ENCODE results near the gene PHYH. TPM values are rescaled to one million over a fixed set of nuclear protein-coding genes. Genes with fewer than 3 reads are reported as not detected.
"Not testable (repeated sequence)": the region's sequence is repeated elsewhere in the genome, so short reads cannot be mapped to it uniquely, and the experiment has no call there.

PHYH gene
- total RNA-seq, 1 donor from 2014 or later, result 20.0 TPM

DNA sequence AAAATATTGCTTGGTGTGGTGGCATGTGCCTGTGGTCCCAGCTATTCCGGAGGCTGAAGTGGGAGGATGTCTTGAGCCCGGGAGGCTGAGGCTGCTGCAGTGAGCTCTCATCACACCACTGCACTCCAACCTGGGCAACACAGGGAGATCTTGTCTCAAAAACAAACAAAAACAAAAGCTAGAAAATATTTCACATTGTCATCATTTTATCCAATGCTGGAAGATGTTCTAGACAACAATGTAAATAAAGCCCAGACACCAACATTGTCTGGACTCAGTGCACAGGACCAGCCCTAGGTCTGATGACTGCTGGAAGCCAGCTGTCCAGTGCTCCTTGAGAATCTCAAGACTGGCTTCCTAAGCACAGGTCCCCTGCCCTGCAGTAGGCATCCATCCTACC, 34.7 kb upstream of the PHYH start:
- TF ChIP-seq, protein P1, sequence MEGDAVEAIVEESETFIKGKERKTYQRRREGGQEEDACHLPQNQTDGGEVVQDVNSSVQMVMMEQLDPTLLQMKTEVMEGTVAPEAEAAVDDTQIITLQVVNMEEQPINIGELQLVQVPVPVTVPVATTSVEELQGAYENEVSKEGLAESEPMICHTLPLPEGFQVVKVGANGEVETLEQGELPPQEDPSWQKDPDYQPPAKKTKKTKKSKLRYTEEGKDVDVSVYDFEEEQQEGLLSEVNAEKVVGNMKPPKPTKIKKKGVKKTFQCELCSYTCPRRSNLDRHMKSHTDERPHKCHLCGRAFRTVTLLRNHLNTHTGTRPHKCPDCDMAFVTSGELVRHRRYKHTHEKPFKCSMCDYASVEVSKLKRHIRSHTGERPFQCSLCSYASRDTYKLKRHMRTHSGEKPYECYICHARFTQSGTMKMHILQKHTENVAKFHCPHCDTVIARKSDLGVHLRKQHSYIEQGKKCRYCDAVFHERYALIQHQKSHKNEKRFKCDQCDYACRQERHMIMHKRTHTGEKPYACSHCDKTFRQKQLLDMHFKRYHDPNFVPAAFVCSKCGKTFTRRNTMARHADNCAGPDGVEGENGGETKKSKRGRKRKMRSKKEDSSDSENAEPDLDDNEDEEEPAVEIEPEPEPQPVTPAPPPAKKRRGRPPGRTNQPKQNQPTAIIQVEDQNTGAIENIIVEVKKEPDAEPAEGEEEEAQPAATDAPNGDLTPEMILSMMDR (conservative IDR thresholded peaks at IDR 0.05; ENCODE audit: low read depth, low read length), result no peak
- DNase-seq (ENCODE audit: low read depth), result no peak
- no peak overlapping the region for H3K4me3 ChIP-seq (ENCODE audit: low read depth, low read length)

DNA sequence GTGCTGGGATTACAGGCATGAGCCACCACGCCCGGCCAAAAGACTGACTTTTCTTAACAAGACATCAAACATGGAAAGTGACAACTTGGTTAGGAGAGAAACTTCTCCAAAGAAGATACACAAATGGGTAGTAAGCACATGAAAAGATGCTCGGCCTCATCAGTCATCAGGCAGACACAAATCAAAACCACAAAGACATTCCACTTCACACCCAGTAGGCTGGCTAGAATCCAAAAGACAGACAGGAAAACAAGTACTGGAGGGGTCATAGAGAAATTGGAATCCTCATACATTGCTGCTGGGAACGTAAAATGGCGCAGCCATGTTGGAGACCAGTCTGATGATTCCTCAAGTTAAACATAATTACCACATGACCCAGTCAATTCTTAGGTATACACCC, 31.8 kb upstream of the PHYH start:
- TF ChIP-seq, protein P1 (conservative IDR thresholded peaks at IDR 0.05; ENCODE audit: low read depth, low read length), result no peak
- DNase-seq (ENCODE audit: low read depth), result no peak
- no peak overlapping the region for H3K4me3 ChIP-seq (ENCODE audit: low read depth, low read length)

DNA sequence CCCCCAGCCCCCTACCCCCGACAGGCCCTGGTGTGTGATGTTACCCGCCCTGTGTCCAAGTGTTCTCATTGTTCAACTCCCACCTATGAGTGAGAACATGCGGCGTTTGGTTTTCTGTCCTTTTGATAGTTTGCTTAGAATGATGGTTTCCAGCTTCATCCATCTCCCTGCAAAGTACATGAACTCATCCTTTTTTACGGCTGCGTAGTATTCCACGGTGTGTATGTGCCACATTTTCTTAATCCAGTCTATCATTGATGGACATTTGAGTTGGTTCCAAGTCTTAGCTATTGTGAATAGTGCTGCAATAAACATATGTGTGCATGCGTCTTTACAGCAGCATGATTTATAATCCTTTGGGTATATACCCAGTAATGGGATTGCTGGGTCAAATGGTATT, 31.1 kb upstream of the PHYH start:
- DNase-seq (ENCODE audit: low read depth); H3K4me3 ChIP-seq (ENCODE audit: low read depth, low read length): not testable (repeated sequence)

DNA sequence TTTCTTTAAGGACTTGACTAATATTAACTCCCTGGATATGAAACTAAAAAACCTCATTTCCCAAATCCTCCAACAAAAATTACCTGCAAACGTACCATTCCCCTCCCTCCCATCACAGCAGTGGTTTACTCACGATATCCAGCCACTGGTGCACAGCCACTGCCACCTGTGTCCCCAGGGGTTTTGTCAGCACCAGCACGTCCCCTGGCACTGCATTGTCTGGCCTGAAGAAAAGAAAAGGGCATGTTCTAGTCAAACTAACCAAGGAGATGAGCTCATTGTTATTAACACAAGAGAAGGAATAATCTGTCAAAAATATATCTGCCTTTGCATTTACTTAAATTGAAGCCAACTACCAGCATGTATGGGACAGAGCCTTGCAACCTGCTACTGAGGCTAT, 29.7 kb upstream of the PHYH start:
- TF ChIP-seq, protein P1 (conservative IDR thresholded peaks at IDR 0.05; ENCODE audit: low read depth, low read length), result no peak
- no peak for DNase-seq (ENCODE audit: low read depth)
- no peak overlapping the region for H3K4me3 ChIP-seq (ENCODE audit: low read depth, low read length)

DNA sequence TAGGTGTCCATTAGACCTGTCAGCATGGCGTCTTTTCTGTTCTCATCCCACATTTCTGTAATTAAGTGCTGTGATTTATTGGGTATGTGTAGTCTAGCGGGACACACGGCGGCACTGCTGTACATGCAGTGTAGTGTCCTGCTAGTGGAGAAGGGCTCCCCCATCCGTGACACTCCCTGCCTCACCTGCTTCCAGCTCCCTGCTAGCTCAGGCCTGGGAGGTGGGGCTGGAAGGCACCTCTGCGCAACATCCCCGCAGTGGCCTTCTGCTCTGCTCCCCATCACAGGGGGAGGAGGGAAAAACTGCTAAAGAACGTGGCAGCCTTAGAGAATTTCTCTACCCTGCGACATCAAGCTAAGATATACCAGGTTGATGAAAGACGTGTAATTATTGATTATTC, 28.7 kb upstream of the PHYH start:
- TF ChIP-seq, protein P1 (conservative IDR thresholded peaks at IDR 0.05; ENCODE audit: low read depth, low read length), result no peak

DNA sequence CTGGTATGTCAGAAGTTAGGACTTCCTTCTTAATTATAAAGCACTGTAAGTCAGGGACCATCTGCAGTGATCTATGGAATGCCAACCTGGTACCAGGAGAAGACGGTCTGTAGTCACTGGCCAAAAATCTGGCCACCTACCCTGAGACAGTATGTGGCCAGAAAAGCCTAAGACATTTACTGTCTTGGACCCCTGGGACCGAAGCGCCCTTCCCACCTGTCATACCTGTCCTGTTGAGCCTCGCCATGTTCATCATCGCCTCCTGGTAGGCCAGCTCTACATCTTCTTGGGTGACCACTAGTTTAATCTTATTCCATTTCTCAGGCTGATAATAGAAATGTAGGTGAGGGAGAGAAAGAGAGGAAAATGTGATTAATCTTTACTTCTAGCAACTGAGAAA, 28.3 kb upstream of the PHYH start:
- no peak for DNase-seq (ENCODE audit: low read depth)
- H3K4me3 ChIP-seq (ENCODE audit: low read depth, low read length), result no peak overlapping the region
- TF ChIP-seq, protein P1 (conservative IDR thresholded peaks at IDR 0.05; ENCODE audit: low read depth, low read length), result no peak

More for the DNA sequence above, 28.7 kb upstream of the PHYH start:
- DNase-seq (ENCODE audit: low read depth), result no peak
- no peak overlapping the region for H3K4me3 ChIP-seq (ENCODE audit: low read depth, low read length)

DNA sequence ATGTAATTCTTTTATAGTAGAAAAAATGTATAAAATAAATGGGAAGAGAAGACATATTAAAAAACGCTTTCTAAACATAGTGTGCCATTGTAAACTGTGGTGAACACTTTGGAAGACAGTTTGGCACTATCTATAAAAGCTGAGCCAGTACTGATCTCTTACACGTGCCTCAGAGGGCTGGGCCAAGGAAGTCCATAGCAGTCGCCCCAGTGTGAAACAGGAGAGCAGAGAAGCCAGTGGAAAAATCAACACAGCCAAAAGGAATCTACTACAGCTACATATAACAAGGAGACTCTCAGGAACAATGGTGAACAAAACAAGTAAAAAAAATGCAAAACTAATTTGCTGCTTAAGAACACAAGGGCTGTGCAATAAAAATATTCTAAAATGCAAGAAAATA, 27.7 kb upstream of the PHYH start:
- TF ChIP-seq, protein P1 (conservative IDR thresholded peaks at IDR 0.05; ENCODE audit: low read depth, low read length), result no peak
- no peak for DNase-seq (ENCODE audit: low read depth)
- no peak overlapping the region for H3K4me3 ChIP-seq (ENCODE audit: low read depth, low read length)
